ENCODE data around the gene KAT7.

DNA sequence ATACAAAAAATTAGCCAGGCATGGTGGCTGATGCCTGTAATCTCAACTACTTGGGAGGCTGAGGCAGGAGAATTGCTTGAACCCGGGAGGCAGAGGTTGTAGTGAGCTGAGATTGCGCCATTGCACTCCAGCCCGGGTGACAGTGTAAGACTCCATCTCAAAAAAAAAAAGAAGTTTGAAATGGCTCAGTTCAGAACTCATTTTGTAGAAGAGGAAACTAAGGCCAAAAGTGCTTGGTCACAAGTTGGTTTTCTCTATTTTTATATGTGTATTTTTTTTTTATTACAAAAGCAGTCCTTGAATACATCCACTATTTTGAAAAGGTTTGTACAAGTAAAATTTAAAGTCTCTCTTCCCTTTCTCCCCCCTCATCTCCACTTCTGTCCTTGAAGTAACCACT lies 53.9 kb downstream of the KAT7 start:
- TF ChIP-seq, protein P1, sequence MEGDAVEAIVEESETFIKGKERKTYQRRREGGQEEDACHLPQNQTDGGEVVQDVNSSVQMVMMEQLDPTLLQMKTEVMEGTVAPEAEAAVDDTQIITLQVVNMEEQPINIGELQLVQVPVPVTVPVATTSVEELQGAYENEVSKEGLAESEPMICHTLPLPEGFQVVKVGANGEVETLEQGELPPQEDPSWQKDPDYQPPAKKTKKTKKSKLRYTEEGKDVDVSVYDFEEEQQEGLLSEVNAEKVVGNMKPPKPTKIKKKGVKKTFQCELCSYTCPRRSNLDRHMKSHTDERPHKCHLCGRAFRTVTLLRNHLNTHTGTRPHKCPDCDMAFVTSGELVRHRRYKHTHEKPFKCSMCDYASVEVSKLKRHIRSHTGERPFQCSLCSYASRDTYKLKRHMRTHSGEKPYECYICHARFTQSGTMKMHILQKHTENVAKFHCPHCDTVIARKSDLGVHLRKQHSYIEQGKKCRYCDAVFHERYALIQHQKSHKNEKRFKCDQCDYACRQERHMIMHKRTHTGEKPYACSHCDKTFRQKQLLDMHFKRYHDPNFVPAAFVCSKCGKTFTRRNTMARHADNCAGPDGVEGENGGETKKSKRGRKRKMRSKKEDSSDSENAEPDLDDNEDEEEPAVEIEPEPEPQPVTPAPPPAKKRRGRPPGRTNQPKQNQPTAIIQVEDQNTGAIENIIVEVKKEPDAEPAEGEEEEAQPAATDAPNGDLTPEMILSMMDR (IDR thresholded peaks at IDR 0.05; ENCODE audit: insufficient read depth, low read length, poor library complexity, severe bottlenecking): no peak
- no peak for TF ChIP-seq EZH2phosphoT487 (conservative IDR thresholded peaks at IDR 0.05; ENCODE audit: low read length)
